HCT116 (cell line): ENCODE results near the gene FNDC5.

Experiments used
- CTCF ChIP-seq, 3 experiments: fragments of 200-600 bp in 1 of 3; sonication (generic) in 1 of 3; IDR thresholded peaks in 2 of 3; conservative IDR thresholded peaks in 1 of 3; 2 replicates each; pipeline ENCODE4 v1.5.1; 2012 to 2017; ENCODE audit warnings: low read depth in 2 of 3, low read length in 2 of 3, antibody characterized with exemption in 1 of 3, borderline replicate concordance in 1 of 3, control low read depth in 1 of 3, mild to moderate bottlenecking in 1 of 3, mixed read lengths in 1 of 3, mixed run types in 1 of 3, moderate library complexity in 1 of 3; ENCODE audit not compliant: insufficient read depth in 1 of 3
- TCF7L2 ChIP-seq: IDR thresholded peaks from 2 replicates; pipeline ENCODE4 v1.7.0; 2011; ENCODE audit warnings: borderline replicate concordance, inconsistent platforms; ENCODE audit not compliant: insufficient read depth, insufficient read length; ENCODE audit errors: extremely low read depth

GRCh38 chr1:32906654-32907053, 35.9 kb upstream of the FNDC5 start:
- TF ChIP-seq CTCF (IDR thresholded peaks at IDR 0.05 in 2 of 3, conservative IDR thresholded peaks at IDR 0.05 in 1 of 3; ENCODE audit: borderline replicate concordance in 1 of 3, insufficient read depth in 1 of 3, low read depth in 2 of 3, low read length in 2 of 3) = no peak
- TF ChIP-seq TCF7L2 = no peak
